Keratinocyte (primary cell): ENCODE results near the gene ARHGAP12. TPM values are rescaled to one million over a fixed set of nuclear protein-coding genes. Genes with fewer than 3 reads are reported as not detected.

Experiments used
- DNase-seq: peaks from one replicate; pipeline ENCODE4 v3.0.0-alpha.2; 2011; ENCODE audit warnings: low read depth, missing footprints, low spot score
- FAIRE-seq: peaks from 2 replicates; lab custom pipeline; 2011; peaks lifted over from hg19 to GRCh38; lab: Jason Lieb, UNC
- H2AFZ ChIP-seq: 2 replicates; pipeline ENCODE4 v1.6.0; 2012; ENCODE audit warnings: low read length, control low read depth, inconsistent platforms; ENCODE audit not compliant: control insufficient read depth
- H3K27ac ChIP-seq: 2 replicates; pipeline ENCODE4 v1.5.1; 2011; ENCODE audit warnings: low read length; ENCODE audit not compliant: control insufficient read depth, insufficient read depth
- H3K27me3 ChIP-seq: 3 replicates; pipeline ENCODE4 v1.6.0; 2011; ENCODE audit warnings: low read length; ENCODE audit not compliant: control insufficient read depth, insufficient read depth; ENCODE audit errors: extremely low read depth
- H3K36me3 ChIP-seq, 2 experiments: 2 replicates in 1 of 2; 3 replicates in 1 of 2; pipeline ENCODE4 v1.5.1; 2011; ENCODE audit warnings: low read length in 2 of 2, mild to moderate bottlenecking in 1 of 2; ENCODE audit not compliant: control insufficient read depth in 2 of 2, insufficient read depth in 2 of 2; ENCODE audit errors: extremely low read depth in 1 of 2
- H3K4me1 ChIP-seq: 3 replicates; pipeline ENCODE4 v1.5.1; 2011; ENCODE audit warnings: low read length; ENCODE audit not compliant: control insufficient read depth, insufficient read depth; ENCODE audit errors: extremely low read depth
- H3K4me2 ChIP-seq: 3 replicates; pipeline ENCODE4 v1.6.0; 2011; ENCODE audit warnings: low read depth, low read length; ENCODE audit not compliant: control insufficient read depth, insufficient read depth; ENCODE audit errors: extremely low read depth
- H3K4me3 ChIP-seq, 3 experiments: fragments of 200-600 bp in 1 of 3; sonication (generic) in 1 of 3; 2 replicates in 2 of 3; 3 replicates in 1 of 3; pipeline ENCODE4 v1.5.1; 2011 to 2016; ENCODE audit warnings: low read length in 3 of 3, mild to moderate bottlenecking in 3 of 3, control low read depth in 2 of 3, inconsistent platforms in 1 of 3, low read depth in 1 of 3, mixed read lengths in 1 of 3, mixed run types in 1 of 3, moderate library complexity in 1 of 3; ENCODE audit not compliant: control insufficient read depth in 2 of 3, insufficient read depth in 2 of 3; ENCODE audit errors: extremely low read depth in 1 of 3
- H3K79me2 ChIP-seq: 2 replicates; pipeline ENCODE4 v1.6.0; 2012; ENCODE audit warnings: low read length; ENCODE audit not compliant: control insufficient read depth, insufficient read depth
- H3K9ac ChIP-seq: 3 replicates; pipeline ENCODE4 v1.6.0; 2011; ENCODE audit warnings: low read length; ENCODE audit not compliant: control insufficient read depth, insufficient read depth; ENCODE audit errors: extremely low read depth
- H3K9me1 ChIP-seq: 3 replicates; pipeline ENCODE4 v1.6.0; 2011; ENCODE audit warnings: low read length; ENCODE audit not compliant: control insufficient read depth, insufficient read depth; ENCODE audit errors: extremely low read depth
- H3K9me3 ChIP-seq: 2 replicates; pipeline ENCODE4 v1.5.1; 2012; ENCODE audit warnings: low read depth, low read length; ENCODE audit not compliant: control insufficient read depth
- H4K20me1 ChIP-seq: 3 replicates; pipeline ENCODE4 v1.6.0; 2011; ENCODE audit warnings: low read length; ENCODE audit not compliant: control insufficient read depth, insufficient read depth; ENCODE audit errors: extremely low read depth
- CTCF ChIP-seq, 3 experiments: IDR thresholded peaks in 1 of 3; conservative IDR thresholded peaks in 1 of 3; optimal IDR thresholded peaks in 1 of 3; 2 replicates in 2 of 3; 3 replicates in 1 of 3; pipeline versions ENCODE3 to v1.5.1; 2011; ENCODE audit warnings: low read length in 3 of 3, mild to moderate bottlenecking in 3 of 3, moderate library complexity in 2 of 3, control low read depth in 1 of 3, inconsistent platforms in 1 of 3; ENCODE audit not compliant: insufficient read depth in 2 of 3; ENCODE audit errors: extremely low read depth in 1 of 3
- EZH2 ChIP-seq: IDR thresholded peaks from one replicate; pipeline ENCODE4 v1.6.1; 2012; ENCODE audit warnings: inconsistent platforms, mild to moderate bottlenecking, low read length, moderate library complexity
- dilution Hi-C: fragments of 300-500 bp; cut with MboI; formaldehyde crosslinking; loops from one replicate; pipeline ENCODE4 v1.7.0; 2020; ENCODE audit warnings: low sequenced_read_pairs; ENCODE audit not compliant: extremely low pct_ligation_motif_present
- polyA plus RNA-seq, 5 experiments: library from polyadenylated mRNA; depleted of rRNA in 3 of 5; stranded (reverse) in 3 of 5; stranded (forward) in 1 of 5; unstranded in 1 of 5; fragments of >200 nt; gene quantifications; 1 replicate in 1 of 5; 2 replicates in 3 of 5; 3 replicates in 1 of 5; pipeline versions ENCODE4 v1.2.1 to v1.2.3, GENCODE V29; 2011 to 2012; ENCODE audit warnings: missing spikeins in 2 of 5, low read depth in 1 of 5, low replicate concordance in 1 of 5

Gene ARHGAP12
- polyA plus RNA-seq, 1 donor (not counting 4 experiments of a cell fraction or from before 2014, with no cell fraction given), result 26.6 TPM

GRCh38 chr10:31936933-31937332 is 8.3 kb upstream of the ARHGAP12 start:
- H3K9me1 ChIP-seq, result no peaks in the 10 kb centered on the region
- no peaks in the 10 kb centered on the region for H3K9me3 ChIP-seq
- no peak overlapping the region for H3K4me3 ChIP-seq
- no peaks in the 10 kb centered on the region for H3K27me3 ChIP-seq
- H3K9ac ChIP-seq, result peak overlapping the region; percentile 26
- no peak for DNase-seq
- no peak for TF ChIP-seq EZH2
- no peak for TF ChIP-seq CTCF (optimal IDR thresholded peaks at IDR 0.05 in 1 of 3, IDR thresholded peaks at IDR 0.05 in 1 of 3, conservative IDR thresholded peaks at IDR 0.05 in 1 of 3; ENCODE audit: extremely low read depth in 1 of 3, insufficient read depth in 2 of 3, low read length in 3 of 3)
- peak; percentile 74 for FAIRE-seq
- H3K36me3 ChIP-seq, result no peaks in the 10 kb centered on the region
- no peaks in the 10 kb centered on the region for H4K20me1 ChIP-seq
- H3K79me2 ChIP-seq, result no peaks in the 10 kb centered on the region
- peak overlapping the region; percentile 47 for H3K4me2 ChIP-seq
- peaks cover 40% of the 10 kb centered on the region for H3K4me1 ChIP-seq
- peak overlapping the region; percentile 20 for H2AFZ ChIP-seq
- peak overlapping the region; percentile 53 for H3K27ac ChIP-seq
- dilution Hi-C loops, result no loop called here

- Histone ChIP-seq H3K4me2 (no peak overlapping the region), H3K9me3 (no peaks in the 10 kb centered on the region), H3K79me2 (no peaks in the 10 kb centered on the region), H3K9ac (no peak overlapping the region), H4K20me1 (no peaks in the 10 kb centered on the region), H3K27me3 (no peaks in the 10 kb centered on the region), H3K9me1 (no peaks in the 10 kb centered on the region), H3K4me3 (no peak overlapping the region), H3K36me3 (no peaks in the 10 kb centered on the region), H3K27ac (peak overlapping the region; percentile 53), H3K4me1 (peaks cover 31% of the 10 kb centered on the region), H2AFZ (no peak overlapping the region)
- FAIRE-seq (no peak), DNase-seq (no peak)
- no peak for TF ChIP-seq EZH2
- dilution Hi-C loops, result no loop called here
Observed at GRCh38 chr10:31936086-31936485, 7.5 kb upstream of the ARHGAP12 start.

GRCh38 chr10:31935678-31936077 is 7.0 kb upstream of the ARHGAP12 start:
- no peak for FAIRE-seq
- TF ChIP-seq CTCF (optimal IDR thresholded peaks at IDR 0.05 in 1 of 3, IDR thresholded peaks at IDR 0.05 in 1 of 3, conservative IDR thresholded peaks at IDR 0.05 in 1 of 3; ENCODE audit: extremely low read depth in 1 of 3, insufficient read depth in 2 of 3, low read length in 3 of 3), result no peak
- no peak for TF ChIP-seq EZH2
- dilution Hi-C loops, result no loop called here
- Histone ChIP-seq H4K20me1 (no peaks in the 10 kb centered on the region), H3K36me3 (no peaks in the 10 kb centered on the region), H3K4me3 (no peak overlapping the region), H3K9ac (no peak overlapping the region), H3K27ac (no peak overlapping the region), H3K27me3 (no peaks in the 10 kb centered on the region), H2AFZ (no peak overlapping the region), H3K4me2 (no peak overlapping the region), H3K9me3 (no peaks in the 10 kb centered on the region), H3K9me1 (no peaks in the 10 kb centered on the region), H3K79me2 (no peaks in the 10 kb centered on the region), H3K4me1 (peaks cover 32% of the 10 kb centered on the region)
- DNase-seq, result no peak
